ENCODE measurements around the gene SYT5.

- TF ChIP-seq CTCF (conservative IDR thresholded peaks at IDR 0.05) = no peak
- TF ChIP-seq EZH2 (IDR thresholded peaks at IDR 0.05; ENCODE audit: low read depth) = no peak
Observed at GRCh38 chr19:55229789-55230182, 49.7 kb upstream of the SYT5 start.

Data from PC-9 (cell line).